NT2/D1 (cell line): ENCODE results near the gene TNFSF12.

ENCODE experiments used
- YY1 ChIP-seq: IDR thresholded peaks from 2 replicates; pipeline ENCODE4 v1.6.1; 2011; ENCODE audit not compliant: insufficient read length, insufficient read depth
- ZNF274 ChIP-seq: IDR thresholded peaks from 2 replicates; pipeline ENCODE4 v1.6.1; 2011; ENCODE audit warnings: mild to moderate bottlenecking, low read depth, low read length

DNA sequence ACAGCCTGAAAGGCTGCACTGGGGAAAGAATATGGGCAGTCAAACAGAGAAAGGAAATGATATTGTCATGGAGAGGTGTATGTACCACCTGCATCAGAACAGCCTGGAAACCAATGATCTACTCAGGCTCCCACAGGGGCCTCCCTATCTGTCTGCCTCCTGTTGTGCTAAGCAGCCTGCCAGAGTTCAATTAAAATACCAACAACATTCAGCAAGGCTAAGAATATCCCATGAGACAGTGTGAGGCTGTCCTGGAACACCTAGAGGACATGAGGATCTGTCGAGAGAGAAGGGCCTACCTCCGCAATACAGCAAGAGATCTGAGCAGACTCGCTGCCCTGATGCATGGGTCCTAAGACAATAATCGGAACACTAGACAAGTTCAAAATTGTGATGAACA, 57.4 kb downstream of the TNFSF12 start:
- TF ChIP-seq ZNF274 (no peak), YY1 (no peak)
